Activated naive CD8-positive, alpha-beta T cell (primary cell): ENCODE results near the gene SH3RF1.

ENCODE experiments used
- H3K27ac Mint-ChIP-seq: one replicate; pipeline ENCODE4 v1.8.0; 2021; ENCODE audit warnings: mixed read lengths
- H3K27me3 Mint-ChIP-seq: one replicate; pipeline ENCODE4 v1.8.0; 2021; ENCODE audit warnings: mixed read lengths
- H3K36me3 Mint-ChIP-seq: one replicate; pipeline ENCODE4 v1.8.0; 2021; ENCODE audit warnings: mixed read lengths
- H3K4me1 Mint-ChIP-seq: one replicate; pipeline ENCODE4 v1.8.0; 2021; ENCODE audit warnings: low read depth, mixed read lengths
- H3K4me3 Mint-ChIP-seq: one replicate; pipeline ENCODE4 v1.8.0; 2021; ENCODE audit warnings: mild to moderate bottlenecking, mixed read lengths
- H3K9me3 Mint-ChIP-seq: one replicate; pipeline ENCODE4 v1.8.0; 2021; ENCODE audit warnings: low read depth, mixed read lengths

Gene SH3RF1

DNA sequence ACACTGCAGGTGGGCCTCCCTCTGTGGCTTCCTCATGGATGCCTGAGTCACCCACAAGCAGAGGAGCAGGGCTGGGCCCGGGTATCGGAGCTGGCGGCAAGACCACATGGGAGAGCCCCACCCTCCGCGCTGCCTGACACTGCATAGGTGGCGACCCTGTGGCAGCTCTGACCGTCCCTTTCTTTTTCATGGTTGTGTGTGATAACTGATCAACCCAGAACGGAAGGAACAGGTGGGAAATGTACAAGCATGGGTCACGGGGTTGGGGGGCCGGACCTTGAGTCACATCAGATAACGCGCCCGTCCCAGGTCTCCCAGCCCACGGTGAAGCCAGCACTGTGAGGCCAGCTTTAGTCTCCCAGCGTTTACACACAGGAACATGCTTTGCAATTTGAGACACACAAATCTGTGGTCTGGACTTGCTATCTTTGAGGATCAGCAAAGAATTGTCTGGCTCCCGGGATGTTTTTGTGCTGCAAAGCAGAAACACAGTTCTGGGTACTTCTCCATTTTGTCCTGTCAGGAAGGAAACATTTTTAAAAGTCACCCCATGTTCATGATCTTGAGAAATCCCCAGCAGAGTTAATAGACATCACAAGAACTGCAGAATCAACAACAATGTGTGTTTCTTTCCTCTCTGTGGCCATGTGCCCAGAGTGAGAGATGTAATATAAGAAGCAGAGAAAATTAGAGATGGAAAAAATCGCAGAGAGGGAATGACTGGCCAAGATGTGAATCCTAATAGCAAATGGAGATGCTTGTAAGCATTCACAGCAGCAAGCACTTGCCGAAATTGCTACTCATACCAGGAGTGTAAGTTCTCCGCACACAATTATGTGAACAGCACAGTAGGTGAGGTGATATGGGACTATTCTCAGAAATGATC is 190.6 kb downstream of the SH3RF1 start:
- peaks cover 4% of the 10 kb centered on the region for H3K27me3 Mint-ChIP-seq
- no peaks in the 10 kb centered on the region for H3K36me3 Mint-ChIP-seq
- peak overlapping the region; percentile 71 for H3K4me3 Mint-ChIP-seq

DNA sequence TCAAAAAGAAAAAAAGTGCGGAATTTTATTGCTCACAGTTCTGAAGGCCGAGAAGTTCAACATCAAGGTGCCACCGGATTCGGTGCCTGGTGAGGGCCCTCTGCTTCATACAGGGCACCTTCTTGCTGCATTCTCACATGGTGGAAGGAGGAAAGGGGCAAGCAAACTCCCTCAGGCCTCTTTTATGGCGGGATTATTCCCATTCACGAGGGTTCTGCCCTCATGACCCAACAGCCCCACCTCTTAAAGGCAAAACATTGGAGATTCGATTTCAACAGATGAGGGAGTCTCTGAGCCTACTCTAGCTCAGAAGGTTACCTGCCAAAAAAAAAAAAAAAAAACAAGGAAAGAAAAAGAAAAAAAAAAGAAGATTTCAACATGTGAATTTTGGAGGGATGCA is 196.6 kb downstream of the SH3RF1 start:
- H3K27me3 Mint-ChIP-seq: no peaks in the 10 kb centered on the region
- H3K36me3 Mint-ChIP-seq: no peaks in the 10 kb centered on the region
- H3K4me3 Mint-ChIP-seq: no peak overlapping the region
- no peaks in the 10 kb centered on the region for H3K4me1 Mint-ChIP-seq
- H3K27ac Mint-ChIP-seq: no peak overlapping the region
- no peaks in the 10 kb centered on the region for H3K9me3 Mint-ChIP-seq

More for the DNA sequence above, 190.6 kb downstream of the SH3RF1 start:
- H3K4me1 Mint-ChIP-seq: peaks cover 14% of the 10 kb centered on the region
- no peaks in the 10 kb centered on the region for H3K9me3 Mint-ChIP-seq
- H3K27ac Mint-ChIP-seq: no peak overlapping the region

DNA sequence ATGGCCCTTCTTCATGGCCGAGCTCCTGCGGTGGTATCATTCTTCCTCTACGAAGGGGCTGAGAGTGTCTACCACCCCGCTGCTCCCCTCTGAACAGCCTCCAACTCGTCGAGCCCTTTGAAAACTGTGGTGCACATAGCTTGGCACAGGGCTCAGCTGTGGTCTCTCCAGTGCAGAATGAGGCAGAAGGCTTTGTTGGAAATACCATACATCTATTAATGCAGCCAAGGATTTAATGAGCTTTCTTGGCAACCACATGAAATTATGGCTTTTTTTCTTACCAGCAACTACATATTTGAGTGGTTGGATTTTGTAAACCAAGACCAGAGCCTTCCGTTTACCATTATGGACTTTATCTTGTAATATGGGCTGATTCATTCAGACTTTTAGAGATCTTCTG is 199.0 kb downstream of the SH3RF1 start:
- Mint-ChIP-seq H3K4me3 (no peak overlapping the region), H3K27me3 (no peaks in the 10 kb centered on the region), H3K36me3 (no peaks in the 10 kb centered on the region), H3K4me1 (no peaks in the 10 kb centered on the region), H3K9me3 (no peaks in the 10 kb centered on the region), H3K27ac (no peak overlapping the region)

DNA sequence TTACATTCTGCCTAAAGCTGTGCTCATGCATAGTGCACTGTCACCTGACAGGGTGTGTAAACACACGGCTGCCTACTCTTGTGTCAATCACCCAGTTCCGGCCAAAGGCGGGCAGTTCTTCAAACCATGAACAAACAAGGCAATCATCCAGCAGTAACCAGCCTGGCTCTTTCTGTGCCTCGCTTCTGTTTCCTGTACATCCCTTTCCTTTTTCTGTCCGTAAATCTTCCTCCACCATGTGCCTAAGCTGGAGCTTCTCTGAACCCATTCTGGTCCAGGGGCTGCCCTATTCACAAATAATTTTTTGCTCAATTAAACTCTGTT is 199.9 kb downstream of the SH3RF1 start:
- Mint-ChIP-seq H3K36me3 (no peaks in the 10 kb centered on the region), H3K4me3 (no peak overlapping the region), H3K4me1 (no peaks in the 10 kb centered on the region), H3K27me3 (no peaks in the 10 kb centered on the region), H3K27ac (no peak overlapping the region), H3K9me3 (no peaks in the 10 kb centered on the region)

DNA sequence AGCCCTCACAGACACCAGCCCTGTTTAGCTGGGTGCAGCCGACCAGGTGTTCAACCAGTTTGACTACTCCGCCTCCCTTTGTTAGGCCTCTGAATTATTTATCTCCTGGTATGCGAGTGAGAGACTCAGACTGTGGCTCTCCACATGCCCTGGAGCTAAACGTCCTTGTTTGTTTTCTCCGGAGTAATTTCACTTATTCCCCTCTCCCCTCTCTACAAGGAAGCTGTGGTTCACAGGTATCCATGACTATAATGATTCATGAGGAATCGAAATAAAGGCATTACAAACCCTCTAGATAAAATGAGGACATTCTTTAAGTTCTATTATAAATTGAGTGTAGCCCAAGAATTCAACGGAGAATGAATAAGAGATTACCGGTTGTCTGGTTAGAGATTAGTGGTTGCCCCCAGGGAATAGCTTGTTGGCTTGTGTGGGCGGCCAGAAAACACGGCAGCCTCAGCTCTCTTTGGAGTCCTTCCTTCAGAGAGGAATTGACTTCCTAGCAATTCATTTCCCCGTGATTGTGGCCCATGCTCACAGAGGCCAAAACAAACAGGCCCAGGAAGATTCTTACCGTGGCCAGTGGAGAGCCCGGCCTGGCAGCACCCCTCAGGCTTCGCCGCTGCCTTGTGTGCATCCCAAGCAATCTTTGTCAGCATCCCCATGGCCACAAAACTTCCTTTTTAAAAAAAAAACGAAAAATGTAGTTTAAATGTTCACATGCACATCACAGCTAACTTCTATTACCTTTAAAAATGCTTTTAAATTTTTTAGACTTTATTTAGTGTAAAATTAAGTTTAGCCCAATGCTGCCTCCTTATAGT is 200.5 kb downstream of the SH3RF1 start:
- H3K4me3 Mint-ChIP-seq: no peak overlapping the region

DNA sequence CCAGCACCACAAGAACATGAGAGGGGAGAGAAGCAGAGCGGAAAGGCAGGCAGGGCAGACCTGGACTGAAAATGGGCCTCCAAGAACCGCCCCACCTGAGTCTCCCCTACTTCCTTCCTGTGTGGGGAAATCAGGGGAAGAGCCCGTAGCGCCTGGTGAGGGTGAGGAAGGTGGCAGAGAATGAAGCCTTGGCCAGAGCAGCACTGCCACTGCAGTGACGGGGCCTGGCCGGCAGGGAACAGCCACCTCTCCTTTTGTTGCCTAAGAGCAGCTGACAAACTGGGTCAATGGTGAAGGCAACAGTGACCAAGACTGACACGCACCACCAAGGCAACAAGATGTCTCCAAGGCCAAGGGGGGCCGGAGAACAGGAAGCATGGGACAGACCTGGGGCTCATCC is 202.3 kb downstream of the SH3RF1 start:
- Mint-ChIP-seq H3K36me3 (no peaks in the 10 kb centered on the region), H3K9me3 (no peaks in the 10 kb centered on the region), H3K4me3 (no peak overlapping the region), H3K4me1 (no peaks in the 10 kb centered on the region), H3K27ac (no peak overlapping the region), H3K27me3 (no peaks in the 10 kb centered on the region)

More for the DNA sequence above, 200.5 kb downstream of the SH3RF1 start:
- Mint-ChIP-seq H3K27ac (no peak overlapping the region), H3K27me3 (no peaks in the 10 kb centered on the region), H3K36me3 (no peaks in the 10 kb centered on the region), H3K4me1 (no peaks in the 10 kb centered on the region), H3K9me3 (no peaks in the 10 kb centered on the region)

DNA sequence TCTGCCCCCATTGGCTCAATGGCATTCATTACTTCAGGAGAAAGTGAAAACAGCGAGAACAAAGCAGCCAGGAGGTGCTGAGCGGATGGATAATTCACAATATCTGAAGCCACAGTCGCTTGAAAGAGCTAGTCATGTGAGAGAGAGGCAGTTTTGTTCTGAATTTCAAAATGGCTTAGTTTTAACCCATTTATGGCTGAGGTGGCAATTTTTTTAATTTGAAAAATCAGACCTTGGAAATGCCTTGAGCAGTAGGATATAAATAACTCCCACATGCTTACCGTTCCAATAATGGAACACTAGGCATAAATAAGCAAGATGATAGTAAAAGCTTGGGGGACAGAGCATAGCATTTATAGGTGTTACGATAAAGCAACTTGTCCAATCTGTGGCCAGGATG is 203.8 kb downstream of the SH3RF1 start:
- Mint-ChIP-seq H3K9me3 (no peaks in the 10 kb centered on the region), H3K4me3 (no peak overlapping the region), H3K27me3 (no peaks in the 10 kb centered on the region), H3K4me1 (no peaks in the 10 kb centered on the region), H3K36me3 (no peaks in the 10 kb centered on the region), H3K27ac (no peak overlapping the region)

DNA sequence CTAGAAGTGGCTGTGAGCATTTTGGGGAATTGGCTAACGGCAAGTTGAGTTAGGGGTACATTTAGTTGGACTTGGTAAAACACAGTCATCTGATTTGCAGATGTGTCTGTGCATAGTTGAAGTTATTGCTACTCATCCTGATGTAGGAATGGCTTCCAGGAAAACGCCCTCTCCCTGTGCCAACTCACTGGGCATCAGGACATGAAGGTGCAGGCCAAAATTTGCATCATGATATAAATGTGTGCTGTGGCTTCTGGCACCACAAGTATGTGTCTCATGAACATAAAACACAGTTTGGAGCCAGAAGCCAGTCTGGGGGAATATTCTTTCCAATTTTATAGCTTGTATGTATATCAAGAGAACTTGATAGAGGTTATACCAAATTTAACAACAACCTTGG is 206.5 kb downstream of the SH3RF1 start:
- Mint-ChIP-seq H3K9me3 (no peaks in the 10 kb centered on the region), H3K36me3 (no peaks in the 10 kb centered on the region), H3K27me3 (no peaks in the 10 kb centered on the region), H3K4me3 (no peak overlapping the region), H3K4me1 (no peaks in the 10 kb centered on the region), H3K27ac (no peak overlapping the region)

DNA sequence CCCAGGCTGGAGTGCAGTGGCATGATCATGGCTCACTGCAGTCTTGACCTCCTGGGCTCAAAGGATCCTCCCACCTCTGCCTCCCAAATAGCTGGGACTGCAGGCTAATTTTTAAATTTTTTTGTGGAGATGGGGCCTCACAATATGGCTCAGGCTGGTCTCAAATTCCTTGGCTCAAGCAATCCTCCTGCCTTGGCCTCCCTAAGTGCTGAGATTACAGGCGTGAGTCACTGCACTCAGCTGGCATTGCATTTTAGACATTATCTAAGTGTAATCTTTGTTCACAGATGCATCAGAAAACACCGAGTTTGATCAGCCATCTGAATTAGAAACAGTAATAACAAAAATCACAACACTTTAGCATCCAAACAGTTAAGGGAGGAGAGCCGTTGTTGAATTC is 207.3 kb downstream of the SH3RF1 start:
- H3K9me3 Mint-ChIP-seq: no peaks in the 10 kb centered on the region
- H3K36me3 Mint-ChIP-seq: no peaks in the 10 kb centered on the region

DNA sequence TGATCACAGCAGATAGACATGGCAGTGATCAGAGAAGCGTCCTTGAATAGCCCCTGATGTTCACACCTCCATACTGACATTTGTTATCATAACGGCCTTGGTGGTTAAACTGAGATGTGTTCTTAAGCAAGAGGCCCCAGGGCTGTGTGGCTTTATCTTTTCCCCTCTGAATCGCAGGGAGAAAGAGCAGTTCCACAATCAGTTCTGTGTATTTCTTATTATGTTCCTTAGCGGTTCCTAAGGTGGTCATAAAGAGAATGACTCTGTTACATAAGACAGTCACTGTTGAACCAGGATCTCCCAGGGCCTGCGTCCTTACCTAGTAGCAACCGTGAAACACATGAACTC is 207.9 kb downstream of the SH3RF1 start:
- H3K4me1 Mint-ChIP-seq: no peaks in the 10 kb centered on the region
- H3K36me3 Mint-ChIP-seq: no peaks in the 10 kb centered on the region
- no peak overlapping the region for H3K4me3 Mint-ChIP-seq
- H3K27ac Mint-ChIP-seq: no peak overlapping the region
- H3K27me3 Mint-ChIP-seq: no peaks in the 10 kb centered on the region
- H3K9me3 Mint-ChIP-seq: no peaks in the 10 kb centered on the region

More for the DNA sequence above, 207.3 kb downstream of the SH3RF1 start:
- no peak overlapping the region for H3K4me3 Mint-ChIP-seq
- H3K4me1 Mint-ChIP-seq: no peaks in the 10 kb centered on the region
- no peaks in the 10 kb centered on the region for H3K27me3 Mint-ChIP-seq
- H3K27ac Mint-ChIP-seq: no peak overlapping the region

DNA sequence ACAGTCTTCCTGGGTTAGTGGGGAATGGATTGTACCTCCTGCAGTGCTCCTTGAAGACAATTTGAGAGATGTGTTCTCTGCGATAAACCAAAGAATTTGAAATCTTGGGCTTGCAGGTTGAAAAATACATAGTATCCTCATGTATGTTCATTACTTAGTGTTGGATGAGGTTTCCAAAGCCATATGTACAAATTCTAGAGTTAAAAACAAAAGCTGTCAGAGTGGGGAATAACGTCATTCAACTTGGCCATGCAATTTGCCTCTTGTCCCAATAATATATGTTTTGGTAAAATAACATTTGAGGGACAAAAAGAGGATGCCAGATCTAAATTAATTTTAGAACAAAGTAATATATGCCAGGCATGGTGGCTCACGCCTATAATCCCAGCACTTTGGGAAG is 209.4 kb downstream of the SH3RF1 start:
- Mint-ChIP-seq H3K27me3 (no peaks in the 10 kb centered on the region), H3K4me3 (no peak overlapping the region), H3K27ac (no peak overlapping the region), H3K9me3 (no peaks in the 10 kb centered on the region), H3K4me1 (no peaks in the 10 kb centered on the region), H3K36me3 (no peaks in the 10 kb centered on the region)

DNA sequence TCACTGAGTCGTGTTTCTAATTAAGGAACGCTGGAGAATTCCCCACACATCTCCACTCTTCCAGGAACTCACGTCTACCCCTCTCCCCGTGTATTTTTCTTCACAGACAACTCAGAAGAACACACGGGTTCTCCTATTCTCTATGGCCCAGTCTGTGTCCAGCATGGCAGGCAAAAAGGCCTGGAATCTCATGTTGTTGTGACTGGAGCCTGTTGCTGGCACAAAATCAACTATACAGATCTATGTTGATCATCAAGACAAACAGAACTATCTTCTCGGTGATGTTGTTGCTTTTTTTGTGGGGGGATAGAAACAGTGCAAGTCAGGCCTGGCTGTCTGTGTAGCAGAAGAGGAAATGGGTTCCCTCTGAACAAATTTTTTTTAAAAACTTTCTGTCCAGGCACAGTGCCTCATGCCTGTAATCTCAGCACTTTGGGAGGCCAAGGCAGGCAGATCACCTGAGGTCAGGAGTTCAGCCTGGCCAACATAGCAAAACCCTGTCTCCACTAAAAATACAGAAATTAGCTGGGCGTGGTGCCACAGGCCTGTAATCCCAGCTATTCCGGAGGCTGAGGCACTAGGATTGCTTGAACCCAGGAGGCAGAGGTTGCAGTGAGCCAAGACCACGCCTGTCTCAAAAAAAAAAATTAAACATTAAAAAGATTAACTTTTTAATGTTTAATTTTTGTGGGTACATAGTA is 210.2 kb downstream of the SH3RF1 start:
- no peak overlapping the region for H3K4me3 Mint-ChIP-seq
- H3K9me3 Mint-ChIP-seq: no peaks in the 10 kb centered on the region
- H3K27me3 Mint-ChIP-seq: no peaks in the 10 kb centered on the region
- no peaks in the 10 kb centered on the region for H3K36me3 Mint-ChIP-seq
- H3K4me1 Mint-ChIP-seq: no peaks in the 10 kb centered on the region
- H3K27ac Mint-ChIP-seq: no peak overlapping the region

DNA sequence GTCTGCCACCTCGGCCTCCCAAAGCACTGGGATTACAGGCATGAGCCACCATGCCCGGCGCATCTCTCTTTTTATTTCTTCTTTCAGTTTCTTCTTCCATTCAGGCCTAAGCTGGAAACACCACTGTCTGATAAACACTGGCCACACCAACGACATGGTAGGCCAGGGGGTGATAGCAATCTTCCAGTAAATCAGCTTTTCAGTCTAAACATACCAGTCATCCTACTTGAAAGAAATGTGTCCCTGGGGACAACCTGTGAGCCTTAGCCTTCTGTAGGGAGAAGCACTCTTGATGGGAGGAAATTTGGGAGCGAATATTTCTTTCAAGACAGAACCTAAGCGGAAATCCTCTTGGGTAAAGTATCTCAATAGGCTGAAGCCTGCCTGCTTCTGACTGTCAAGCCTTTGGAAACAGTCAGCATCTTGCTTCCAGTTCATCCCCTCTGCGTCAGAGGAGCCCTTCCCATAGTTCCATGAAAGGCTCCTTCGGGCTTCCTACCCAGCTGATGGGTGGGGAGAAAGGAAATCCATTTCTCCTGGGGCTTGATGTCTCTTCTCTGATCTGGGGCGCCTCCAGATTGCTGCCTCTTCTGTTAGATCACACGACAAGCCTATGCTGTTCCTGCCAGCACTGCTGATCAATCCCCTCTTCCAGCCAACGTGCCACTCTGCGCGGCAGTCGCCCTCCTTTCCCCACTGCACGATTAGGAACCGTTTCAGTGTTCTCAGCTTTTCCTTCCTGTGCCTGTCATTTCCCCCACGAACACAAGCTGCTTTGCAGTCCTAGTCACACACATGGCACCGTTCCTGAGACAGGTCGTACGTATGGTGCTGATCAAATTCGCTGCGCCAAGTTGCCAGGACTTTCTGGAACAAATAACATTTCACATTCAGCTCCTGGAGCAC is 211.2 kb downstream of the SH3RF1 start:
- Mint-ChIP-seq H3K4me3 (no peak overlapping the region), H3K36me3 (no peaks in the 10 kb centered on the region), H3K27ac (no peak overlapping the region), H3K27me3 (no peaks in the 10 kb centered on the region), H3K9me3 (no peaks in the 10 kb centered on the region), H3K4me1 (no peaks in the 10 kb centered on the region)

DNA sequence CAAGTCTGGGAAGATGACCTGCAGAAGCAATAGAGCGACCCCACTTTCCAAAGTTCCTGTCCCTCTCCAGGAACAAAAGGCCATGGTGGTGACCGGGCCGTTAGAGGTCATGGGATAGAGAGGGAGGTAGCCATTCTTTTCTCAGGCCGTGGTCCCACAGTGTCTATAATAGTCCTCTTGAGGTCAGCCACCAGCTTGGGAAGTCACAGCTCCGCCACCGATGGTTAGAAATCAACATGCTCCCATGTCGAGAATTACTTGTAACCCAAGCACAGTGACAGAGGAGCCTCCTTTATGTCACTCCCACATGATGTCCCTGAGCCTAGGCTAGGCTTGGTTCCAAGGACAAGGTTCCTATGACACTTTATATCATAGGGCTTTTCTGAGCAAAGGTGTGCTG is 212.4 kb downstream of the SH3RF1 start:
- no peak overlapping the region for H3K27ac Mint-ChIP-seq
- H3K4me1 Mint-ChIP-seq: no peaks in the 10 kb centered on the region
- H3K27me3 Mint-ChIP-seq: no peaks in the 10 kb centered on the region
- no peak overlapping the region for H3K4me3 Mint-ChIP-seq
- no peaks in the 10 kb centered on the region for H3K36me3 Mint-ChIP-seq
- no peaks in the 10 kb centered on the region for H3K9me3 Mint-ChIP-seq
